GM10266 (cell line): ENCODE results near the gene FHIT.

Experiments
- DNase-seq: peaks from one replicate; pipeline ENCODE4 v3.0.0; 2012; ENCODE audit errors: extremely low spot score
- TF ChIP-seq, protein P1 (sequence below): IDR thresholded peaks from 2 replicates; pipeline ENCODE4 v1.5.1; 2012; ENCODE audit warnings: mild to moderate bottlenecking, low read depth; ENCODE audit not compliant: control insufficient read depth, insufficient read depth; ENCODE audit errors: missing control alignments

The FHIT gene

DNA sequence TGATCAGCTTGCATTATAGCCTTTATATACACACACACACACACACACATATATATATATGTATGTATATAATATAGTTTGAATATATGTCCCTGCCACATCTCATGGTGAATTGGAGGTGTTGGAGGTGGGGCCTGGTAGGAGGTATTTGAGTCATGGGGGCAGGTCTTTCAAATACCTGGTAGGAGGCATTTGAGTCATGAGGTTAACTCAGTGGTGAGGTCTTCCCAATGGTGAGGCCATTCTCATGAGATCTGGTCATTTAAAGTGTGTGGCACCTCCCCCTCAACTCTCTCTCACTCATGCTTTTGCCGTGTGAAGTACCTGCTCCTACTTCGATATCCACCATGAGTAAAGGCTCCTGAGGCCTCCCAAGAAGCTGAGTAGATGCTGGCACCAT is 27.5 kb upstream of the FHIT start:
- DNase-seq, result no peak
- TF ChIP-seq, protein P1, sequence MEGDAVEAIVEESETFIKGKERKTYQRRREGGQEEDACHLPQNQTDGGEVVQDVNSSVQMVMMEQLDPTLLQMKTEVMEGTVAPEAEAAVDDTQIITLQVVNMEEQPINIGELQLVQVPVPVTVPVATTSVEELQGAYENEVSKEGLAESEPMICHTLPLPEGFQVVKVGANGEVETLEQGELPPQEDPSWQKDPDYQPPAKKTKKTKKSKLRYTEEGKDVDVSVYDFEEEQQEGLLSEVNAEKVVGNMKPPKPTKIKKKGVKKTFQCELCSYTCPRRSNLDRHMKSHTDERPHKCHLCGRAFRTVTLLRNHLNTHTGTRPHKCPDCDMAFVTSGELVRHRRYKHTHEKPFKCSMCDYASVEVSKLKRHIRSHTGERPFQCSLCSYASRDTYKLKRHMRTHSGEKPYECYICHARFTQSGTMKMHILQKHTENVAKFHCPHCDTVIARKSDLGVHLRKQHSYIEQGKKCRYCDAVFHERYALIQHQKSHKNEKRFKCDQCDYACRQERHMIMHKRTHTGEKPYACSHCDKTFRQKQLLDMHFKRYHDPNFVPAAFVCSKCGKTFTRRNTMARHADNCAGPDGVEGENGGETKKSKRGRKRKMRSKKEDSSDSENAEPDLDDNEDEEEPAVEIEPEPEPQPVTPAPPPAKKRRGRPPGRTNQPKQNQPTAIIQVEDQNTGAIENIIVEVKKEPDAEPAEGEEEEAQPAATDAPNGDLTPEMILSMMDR, result no peak

DNA sequence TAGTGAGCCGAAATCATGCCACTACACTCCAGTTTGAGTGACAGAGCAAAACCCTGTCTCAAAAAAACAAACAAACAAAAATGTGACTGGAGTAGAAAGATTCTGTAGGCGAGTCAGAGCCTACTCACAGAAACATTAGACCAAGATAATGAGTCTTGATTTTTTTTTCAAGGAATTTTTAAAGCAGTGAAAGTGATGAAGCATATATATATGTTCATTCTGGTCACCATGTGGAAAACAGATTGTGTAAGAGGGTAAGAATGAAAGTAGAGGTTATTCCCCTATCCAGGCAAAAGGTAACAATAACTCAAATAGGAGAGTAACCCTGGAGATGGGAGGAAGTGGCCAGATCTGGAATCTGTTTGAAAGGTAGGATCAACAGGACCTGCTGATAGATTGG is 26.2 kb upstream of the FHIT start:
- TF ChIP-seq, protein P1, result no peak
- no peak for DNase-seq

DNA sequence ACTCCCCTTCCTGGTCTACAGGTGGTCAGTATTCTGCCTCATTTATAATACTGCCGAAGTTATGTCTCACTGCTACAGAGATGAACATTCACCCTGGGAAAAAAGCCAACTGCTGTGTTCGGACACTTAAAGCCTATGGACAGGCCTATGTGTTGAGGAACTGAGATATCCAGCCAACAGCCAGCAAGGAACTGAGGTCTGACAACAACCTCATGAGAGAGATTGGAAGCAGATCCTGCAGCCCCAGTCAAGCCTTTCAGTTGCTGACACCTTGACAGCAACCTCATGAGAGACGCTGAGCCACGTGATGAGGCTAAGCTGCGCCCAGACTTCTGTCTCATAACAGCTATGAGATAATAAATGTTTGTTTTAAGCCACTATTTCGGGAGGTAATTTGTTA is 18.2 kb upstream of the FHIT start:
- DNase-seq, result no peak

DNA sequence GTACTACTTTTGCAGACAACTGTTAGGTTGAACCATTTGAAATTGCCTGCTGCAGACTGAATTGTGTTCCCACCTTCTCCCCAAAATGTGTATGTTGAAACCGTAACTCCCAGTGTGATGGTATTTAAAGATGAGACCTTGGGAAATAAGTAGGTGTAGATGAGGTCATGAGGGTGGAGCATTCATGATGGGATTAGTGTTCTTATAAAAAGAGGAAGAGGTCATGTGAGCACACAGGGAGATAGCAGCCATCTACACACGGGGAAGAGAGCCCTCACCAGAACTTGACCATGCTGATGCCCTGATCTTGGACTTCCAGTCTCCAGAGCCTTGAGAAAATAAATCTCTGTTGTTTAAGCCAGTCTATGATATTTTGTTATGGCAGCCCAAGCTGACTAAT is 17.4 kb upstream of the FHIT start:
- TF ChIP-seq, protein P1, result no peak
- no peak for DNase-seq

More for the DNA sequence above, 18.2 kb upstream of the FHIT start:
- TF ChIP-seq, protein P1, result no peak

DNA sequence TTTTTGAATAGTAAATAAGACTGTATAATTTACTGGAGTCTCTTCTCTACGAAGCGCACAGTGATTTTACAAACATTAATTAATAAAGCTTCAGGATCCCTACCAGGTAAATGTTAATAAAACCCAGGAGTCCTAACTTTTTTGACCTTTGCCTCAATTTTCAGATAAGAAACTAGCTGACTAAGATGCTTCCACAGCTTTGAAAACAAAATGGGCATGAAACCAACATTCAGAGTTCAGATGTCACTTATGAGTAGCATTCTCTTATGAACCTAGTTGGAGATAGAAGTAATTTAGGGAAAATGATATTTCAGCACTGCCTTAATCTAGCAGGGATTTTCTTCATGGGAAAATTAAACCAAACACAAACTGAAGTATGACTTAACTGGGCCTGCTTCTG is 13.0 kb upstream of the FHIT start:
- TF ChIP-seq, protein P1, result no peak
- DNase-seq, result no peak

DNA sequence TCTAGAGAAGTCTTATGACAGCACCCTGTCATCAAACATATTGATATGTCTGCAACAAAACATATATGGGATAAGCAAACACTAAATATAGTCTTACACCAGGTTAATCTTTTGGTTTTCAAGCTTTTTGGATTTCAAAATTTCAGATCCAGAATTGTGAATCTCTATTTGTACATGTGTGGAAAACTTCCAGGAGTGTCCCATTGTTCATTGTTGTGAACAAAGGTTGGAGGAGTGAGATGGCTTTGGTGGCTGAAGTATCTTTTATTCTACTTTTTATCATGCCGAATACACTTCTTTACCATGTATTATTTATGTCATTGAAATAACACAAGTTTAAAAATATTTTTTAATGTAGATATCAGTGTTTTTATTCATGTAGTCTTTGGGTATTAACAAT is 5.9 kb upstream of the FHIT start:
- DNase-seq, result no peak
- TF ChIP-seq, protein P1, result no peak

DNA sequence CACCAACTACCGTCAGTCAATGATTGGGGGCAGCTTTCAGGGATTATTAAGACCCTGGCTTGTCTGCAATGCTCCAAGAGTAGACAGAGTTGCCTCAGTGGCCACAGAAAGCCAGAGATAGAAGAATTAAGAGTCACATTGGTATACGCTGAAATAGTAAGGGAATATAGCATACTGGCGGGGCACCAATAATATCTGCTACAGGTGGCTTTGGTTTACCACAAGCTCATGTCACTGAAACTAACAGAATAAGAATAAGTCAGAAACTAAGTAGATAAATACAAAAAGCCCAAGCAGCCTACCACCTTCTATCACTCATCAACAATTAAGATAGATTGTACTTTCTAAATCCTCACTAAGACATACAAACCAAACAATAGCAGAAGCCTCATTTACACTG is 2.5 kb upstream of the FHIT start:
- TF ChIP-seq, protein P1, result no peak
- DNase-seq, result no peak

DNA sequence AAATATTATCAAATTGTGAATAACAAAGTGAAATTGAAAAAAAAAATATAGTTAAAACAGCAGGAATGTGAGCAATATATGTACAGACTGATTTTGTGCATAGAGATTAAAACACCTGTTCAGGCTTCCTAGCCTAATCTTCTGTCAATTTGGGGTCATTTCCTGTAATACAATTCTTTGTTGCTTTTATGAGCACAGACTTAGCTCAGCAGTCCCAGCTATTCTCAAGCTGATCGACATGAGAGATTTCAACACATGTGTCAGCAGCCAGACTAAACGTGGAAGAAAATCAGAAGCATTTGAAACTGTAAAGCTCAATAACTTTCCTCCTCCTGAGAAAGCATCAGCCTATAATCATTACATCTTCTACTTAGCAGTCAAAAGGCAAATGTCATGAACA is 1.6 kb upstream of the FHIT start:
- no peak for DNase-seq
- TF ChIP-seq, protein P1, result no peak
